Measurements from ENCODE around the gene RXRA. TPM values are rescaled to one million over a fixed set of nuclear protein-coding genes. Genes with fewer than 3 reads are reported as not detected.
A peak's percentile ranks its signal among the peaks of the same experiment; 100 is the strongest.

RXRA gene
- total RNA-seq, 1 donor from 2014 or later: 66.9 TPM

GRCh38 chr9:134433909-134434882 lies 107.9 kb downstream of the RXRA start:
- no peak for DNase-seq (ENCODE audit: extremely low spot score, unreplicated experiment)
- Mint-ChIP-seq H3K27me3 (no peaks in the 10 kb centered on the region), H3K36me3 (peaks cover 8% of the 10 kb centered on the region), H3K9me3 (no peaks in the 10 kb centered on the region), H3K27ac (peak overlapping the region; percentile 84), H3K4me3 (peak overlapping the region; percentile 45), H3K4me1 (ENCODE audit: unreplicated experiment) (peaks cover 19% of the 10 kb centered on the region)
- TF ChIP-seq CTCF (conservative IDR thresholded peaks at IDR 0.05): no peak

DNA sequence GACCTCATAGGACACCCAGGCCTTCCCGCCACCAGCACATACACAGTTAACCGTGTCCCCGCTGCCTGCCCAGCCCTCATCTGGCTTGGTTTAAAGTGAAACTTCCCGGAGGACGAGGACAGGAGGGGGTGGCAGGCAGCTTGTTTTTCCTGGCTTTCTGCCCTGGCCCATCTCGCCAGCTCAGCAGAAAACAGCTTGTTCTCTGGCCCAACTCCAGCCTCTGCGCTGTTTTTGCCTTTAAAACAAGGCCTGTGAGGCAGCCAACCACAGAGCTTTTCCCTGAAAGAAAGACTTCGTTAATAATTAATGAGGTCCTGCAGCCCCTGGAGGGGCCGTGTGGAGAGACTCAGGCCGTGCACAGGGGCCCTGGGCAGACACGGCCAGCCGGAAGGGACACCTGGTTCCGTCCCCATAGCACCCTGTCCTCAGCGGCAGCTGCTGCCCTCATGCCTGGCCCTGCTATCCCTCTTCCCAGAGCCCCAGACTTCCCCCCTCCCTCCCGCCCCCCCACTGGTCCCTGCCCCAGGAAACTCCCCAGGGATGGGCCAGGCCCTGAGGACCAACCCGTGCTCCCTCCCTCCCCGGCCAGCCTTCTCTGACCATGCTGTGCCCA lies 108.7 kb downstream of the RXRA start:
- H3K36me3 Mint-ChIP-seq: peaks cover 8% of the 10 kb centered on the region
- no peaks in the 10 kb centered on the region for H3K27me3 Mint-ChIP-seq
- H3K9me3 Mint-ChIP-seq: no peaks in the 10 kb centered on the region
- H3K4me3 Mint-ChIP-seq: peak overlapping the region; percentile 54
- peaks cover 25% of the 10 kb centered on the region for H3K4me1 Mint-ChIP-seq (ENCODE audit: unreplicated experiment)
- peak overlapping the region; percentile 84 for H3K27ac Mint-ChIP-seq
- peak; percentile 83 for DNase-seq (ENCODE audit: extremely low spot score, unreplicated experiment)
- no peak for TF ChIP-seq CTCF (conservative IDR thresholded peaks at IDR 0.05)

DNA sequence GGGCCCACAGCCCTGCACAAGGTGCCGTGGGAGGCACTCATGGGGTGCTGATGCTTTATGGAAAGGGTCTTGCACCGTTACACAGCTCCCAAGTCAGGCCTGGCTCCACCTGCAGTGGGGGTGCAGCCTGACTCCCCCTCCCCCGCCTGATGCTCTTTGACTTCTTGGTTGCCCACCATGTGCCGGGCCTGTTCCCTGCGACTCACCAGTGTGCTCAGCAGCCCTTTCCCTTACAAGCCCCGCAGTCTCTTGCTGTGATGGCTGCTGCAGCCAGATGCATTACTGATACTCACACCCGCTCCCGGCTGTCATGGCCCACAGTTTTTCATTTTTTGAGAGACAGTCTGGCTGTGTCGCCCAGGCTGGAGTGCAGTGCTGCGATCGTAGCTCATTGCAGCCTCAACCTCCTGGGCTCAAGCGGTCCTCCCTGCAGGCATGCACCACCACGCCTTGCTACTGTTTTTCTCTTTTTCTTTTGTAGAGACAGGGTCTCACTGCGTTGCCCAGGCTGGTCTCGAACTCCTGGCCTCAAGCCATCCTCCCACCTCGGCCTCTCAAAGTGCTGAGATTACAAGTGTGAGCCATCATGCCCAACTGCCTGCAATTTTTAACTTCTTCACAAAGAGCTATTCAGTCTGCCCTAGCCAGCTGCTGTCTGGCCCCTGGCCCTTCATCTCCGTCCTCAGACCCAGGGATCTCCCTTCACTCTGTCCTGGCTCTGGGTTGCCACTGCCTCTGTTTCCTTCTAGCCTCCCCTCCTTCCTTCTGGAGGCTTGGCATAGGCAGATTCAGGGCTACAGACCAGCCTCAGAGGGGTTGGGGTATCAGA lies 109.5 kb downstream of the RXRA start:
- Mint-ChIP-seq H3K4me3 (peak overlapping the region; percentile 57), H3K36me3 (peaks cover 8% of the 10 kb centered on the region), H3K4me1 (ENCODE audit: unreplicated experiment) (peaks cover 29% of the 10 kb centered on the region), H3K27me3 (no peaks in the 10 kb centered on the region), H3K9me3 (no peaks in the 10 kb centered on the region), H3K27ac (peak overlapping the region; percentile 86)
- no peak for TF ChIP-seq CTCF (conservative IDR thresholded peaks at IDR 0.05)
- DNase-seq (ENCODE audit: extremely low spot score, unreplicated experiment): no peak

- Mint-ChIP-seq H3K4me1 (ENCODE audit: unreplicated experiment) (peaks cover 32% of the 10 kb centered on the region), H3K9me3 (no peaks in the 10 kb centered on the region), H3K4me3 (peak overlapping the region; percentile 36), H3K27me3 (no peaks in the 10 kb centered on the region), H3K27ac (peak overlapping the region; percentile 86), H3K36me3 (peaks cover 8% of the 10 kb centered on the region)
- no peak for TF ChIP-seq CTCF (conservative IDR thresholded peaks at IDR 0.05)
- DNase-seq (ENCODE audit: extremely low spot score, unreplicated experiment): no peak
These were observed 110.1 kb downstream of the RXRA start for GRCh38 chr9:134436379-134436762.

DNA sequence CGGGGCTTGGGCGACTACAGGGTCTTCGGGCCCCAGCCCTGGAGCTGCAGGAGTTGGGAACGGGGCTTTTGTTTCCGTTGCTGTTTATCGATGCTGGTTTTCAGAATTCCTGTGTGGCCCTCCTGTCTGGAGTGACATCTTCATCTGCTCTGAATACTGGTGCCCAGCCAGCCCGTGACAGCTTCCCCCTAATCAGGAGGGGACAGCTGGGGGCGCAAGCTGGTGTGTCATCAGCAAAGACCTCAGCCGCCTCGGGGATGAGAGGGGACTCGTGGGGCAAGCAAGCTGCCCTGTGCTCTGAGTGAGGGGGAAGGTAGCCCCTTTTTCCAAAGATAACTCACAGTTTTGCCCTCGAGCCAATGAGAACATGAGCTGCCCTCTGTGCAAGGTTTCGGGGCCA lies 110.7 kb downstream of the RXRA start:
- H3K27me3 Mint-ChIP-seq: no peaks in the 10 kb centered on the region
- TF ChIP-seq CTCF (conservative IDR thresholded peaks at IDR 0.05): no peak
- peak overlapping the region; percentile 86 for H3K27ac Mint-ChIP-seq

More for the DNA sequence above, 110.7 kb downstream of the RXRA start:
- no peak for DNase-seq (ENCODE audit: extremely low spot score, unreplicated experiment)
- Mint-ChIP-seq H3K9me3 (no peaks in the 10 kb centered on the region), H3K4me1 (ENCODE audit: unreplicated experiment) (peaks cover 36% of the 10 kb centered on the region), H3K36me3 (peaks cover 8% of the 10 kb centered on the region), H3K4me3 (no peak overlapping the region)

All from type B pancreatic cell (in vitro differentiated cells).